ENCODE results near the gene PRKAR1B.

GRCh38 chr7:741191-741671, 14.2 kb upstream of the PRKAR1B start:
- TF ChIP-seq GATA2 (IDR thresholded peaks at IDR 0.05; ENCODE audit: low read depth, low read length) (no peak), GATA3 (IDR thresholded peaks at IDR 0.05; ENCODE audit: low read depth, low read length) (no peak)

All from SH-SY5Y (cell line).